Dermis microvascular lymphatic vessel endothelial cell (primary cell): ENCODE data around the gene ANAPC15. TPM values are rescaled to one million over a fixed set of nuclear protein-coding genes. Genes with fewer than 3 reads are reported as not detected.
"Not testable (repeated sequence)": the region's sequence is repeated elsewhere in the genome, so short reads cannot be mapped to it uniquely, and the experiment has no call there.

ENCODE experiments used
- DNase-seq, 2 donors: peaks; one replicate each; pipeline versions ENCODE4 v3.0.0 to v3.0.0-alpha.2; 2010; ENCODE audit warnings: low read depth in 2 of 2
- total RNA-seq: library from RNA; depleted of rRNA; stranded (reverse); fragments of >200 nt; gene quantifications from 2 replicates; pipeline ENCODE4 v1.2.1, GENCODE V29; 2014

Gene ANAPC15
- 16.8 and 24.6 TPM in 2 replicates for total RNA-seq

- DNase-seq = peak; percentile 99 to 100
Observed at GRCh38 chr11:72112143-72112977, at the start of gene ANAPC15. ANAPC15 (minus strand) TSS chr11:72112695; CDS start chr11:72111276, 1,419 bp downstream.

- DNase-seq = no peak
Observed at GRCh38 chr11:72160319-72160718, 47.8 kb upstream of the ANAPC15 start.

GRCh38 chr11:72157131-72157530 is 44.6 kb upstream of the ANAPC15 start:
- DNase-seq = no peak

- DNase-seq = no peak
Observed at GRCh38 chr11:72155751-72156150, 43.3 kb upstream of the ANAPC15 start.

GRCh38 chr11:72154816-72155215 is 42.3 kb upstream of the ANAPC15 start:
- DNase-seq = no peak

GRCh38 chr11:72153874-72154273 is 41.4 kb upstream of the ANAPC15 start:
- not testable (repeated sequence) for DNase-seq

GRCh38 chr11:72150882-72151281 is 38.4 kb upstream of the ANAPC15 start:
- DNase-seq = no peak

- no peak for DNase-seq
Observed at GRCh38 chr11:72146625-72147024, 34.1 kb upstream of the ANAPC15 start.

- no peak for DNase-seq
Observed at GRCh38 chr11:72144807-72145565, 32.5 kb upstream of the ANAPC15 start.

- DNase-seq = not testable (repeated sequence)
Observed at GRCh38 chr11:72142543-72142942, 30.0 kb upstream of the ANAPC15 start.

GRCh38 chr11:72142086-72142485 is 29.6 kb upstream of the ANAPC15 start:
- DNase-seq = not testable (repeated sequence)

GRCh38 chr11:72141066-72141465 is 28.6 kb upstream of the ANAPC15 start:
- DNase-seq = no peak

GRCh38 chr11:72140661-72141060 is 28.2 kb upstream of the ANAPC15 start:
- no peak for DNase-seq

GRCh38 chr11:72139500-72139899 is 27.0 kb upstream of the ANAPC15 start:
- DNase-seq = no peak

GRCh38 chr11:72138821-72139390 is 26.4 kb upstream of the ANAPC15 start:
- DNase-seq = no peak

- DNase-seq = no peak
Observed at GRCh38 chr11:72136684-72137262, 24.3 kb upstream of the ANAPC15 start.

GRCh38 chr11:72135891-72136683 is 23.6 kb upstream of the ANAPC15 start:
- no peak for DNase-seq

GRCh38 chr11:72135473-72135872 is 23.0 kb upstream of the ANAPC15 start, which contains the start of gene FOLR3:
FOLR3 (plus strand) TSS chr11:72135725; CDS start chr11:72135953, 228 bp downstream.
- DNase-seq = not testable (repeated sequence)

- no peak for DNase-seq
Observed at GRCh38 chr11:72132646-72133045, 20.2 kb upstream of the ANAPC15 start.

- DNase-seq = no peak
Observed at GRCh38 chr11:72129381-72129780, 16.9 kb upstream of the ANAPC15 start.

GRCh38 chr11:72127923-72128322 is 15.4 kb upstream of the ANAPC15 start:
- no peak for DNase-seq
